ENCODE data around the gene CTSZ.

GRCh38 chr20:58973179-58973578 lies 33.9 kb downstream of the CTSZ start:
- TF ChIP-seq CTCF (IDR thresholded peaks at IDR 0.05) (no peak), POLR2A (IDR thresholded peaks at IDR 0.05) (no peak)

Measured in uterus (tissue), 2 donors.